IMR-90 (cell line): ENCODE measurements around the gene MSANTD1. TPM values are rescaled to one million over a fixed set of nuclear protein-coding genes. Genes with fewer than 3 reads are reported as not detected.

ENCODE experiments used
- ATAC-seq: fragments of 200-7000 bp; cut with Tn5 transposase; 2 replicates; pipeline ENCODE4 v1.9.1; 2020; ENCODE audit warnings: low read depth, mild to moderate bottlenecking, moderate library complexity
- BruUV-seq: library from RNA; stranded (reverse); fragments of 400-500 nt; replicated peaks from 2 replicates; lab custom pipeline; 2021; lab: Mats Ljungman, UMichigan
- CTCF ChIA-PET: fragments of 300-600 bp; formaldehyde crosslinking; extraction: SDS; loops from one replicate; lab custom pipeline; 2021; ENCODE audit warnings: antibody characterized with exemption; lab: Yijun Ruan, JAX
- POLR2A ChIA-PET: fragments of 300-600 bp; sonication (Branson Sonifier 250); formaldehyde crosslinking; loops from one replicate; lab custom pipeline; 2022; ENCODE audit warnings: antibody characterized with exemption; ENCODE audit not compliant: unreplicated experiment; lab: Charles Lee
- DNase-seq: peaks from one replicate; pipeline ENCODE4 v3.0.0; 2013
- H2AFZ ChIP-seq: replicated peaks from 2 replicates; pipeline ENCODE3; 2013; ENCODE audit warnings: low read length, mild to moderate bottlenecking; ENCODE audit not compliant: poor library complexity
- H2AK5ac ChIP-seq: 2 replicates; pipeline ENCODE4 v1.6.1; 2013; ENCODE audit warnings: low read depth, low read length, inconsistent platforms
- H2AK9ac ChIP-seq: replicated peaks from 2 replicates; pipeline ENCODE3; 2013; ENCODE audit warnings: mild to moderate bottlenecking, low read depth, low read length, moderate library complexity; ENCODE audit not compliant: poor library complexity
- H2BK120ac ChIP-seq: 2 replicates; pipeline ENCODE4 v1.6.1; 2013; ENCODE audit warnings: low read depth, low read length, inconsistent platforms
- H2BK15ac ChIP-seq: 3 replicates; pipeline ENCODE4 v1.6.1; 2013; ENCODE audit warnings: low read depth, low read length, inconsistent platforms
- H2BK20ac ChIP-seq: 2 replicates; pipeline ENCODE4 v1.6.1; 2013; ENCODE audit warnings: low read depth, mild to moderate bottlenecking, inconsistent platforms, low read length, moderate library complexity
- H2BK5ac ChIP-seq: 2 replicates; pipeline ENCODE4 v1.6.1; 2013; ENCODE audit warnings: mild to moderate bottlenecking, low read depth, low read length, inconsistent platforms; ENCODE audit not compliant: poor library complexity, severe bottlenecking
- H3K14ac ChIP-seq: replicated peaks from 2 replicates; pipeline ENCODE4 v1.6.1; 2013; ENCODE audit warnings: low read depth, low read length, inconsistent platforms
- H3K18ac ChIP-seq: 2 replicates; pipeline ENCODE4 v1.6.1; 2013; ENCODE audit warnings: low read depth, low read length, control low read depth
- H3K23ac ChIP-seq: 2 replicates; pipeline ENCODE4 v1.6.1; 2013; ENCODE audit warnings: low read depth, low read length, inconsistent platforms
- H3K27ac ChIP-seq: 2 replicates; pipeline ENCODE4 v1.5.1; 2013; ENCODE audit warnings: mild to moderate bottlenecking, control low read depth, low read length; ENCODE audit not compliant: insufficient read depth
- H3K27me3 ChIP-seq: 2 replicates; pipeline ENCODE4 v1.6.1; 2013; ENCODE audit warnings: low read length; ENCODE audit not compliant: control insufficient read depth, insufficient read depth
- H3K36me3 ChIP-seq: 2 replicates; pipeline ENCODE4 v1.6.1; 2013; ENCODE audit warnings: low read length, mixed read lengths; ENCODE audit not compliant: control insufficient read depth, insufficient read depth
- H3K4ac ChIP-seq: 2 replicates; pipeline ENCODE4 v1.6.1; 2013; ENCODE audit warnings: low read depth, low read length, inconsistent platforms
- H3K4me1 ChIP-seq: 2 replicates; pipeline ENCODE4 v1.6.1; 2013; ENCODE audit warnings: low read length, mixed read lengths; ENCODE audit not compliant: control insufficient read depth, insufficient read depth
- H3K4me2 ChIP-seq: 2 replicates; pipeline ENCODE4 v1.6.1; 2013; ENCODE audit warnings: low read depth, mild to moderate bottlenecking, control low read depth, low read length, moderate library complexity
- H3K4me3 ChIP-seq: 2 replicates; pipeline ENCODE4 v1.5.1; 2013; ENCODE audit warnings: low read depth, mild to moderate bottlenecking, control low read depth, low read length, moderate library complexity; ENCODE audit not compliant: insufficient read depth
- H3K56ac ChIP-seq: 2 replicates; pipeline ENCODE4 v1.6.1; 2013; ENCODE audit warnings: low read length, inconsistent platforms; ENCODE audit not compliant: insufficient read depth; ENCODE audit errors: extremely low read depth
- H3K79me1 ChIP-seq, 2 experiments: 2 replicates each; pipeline ENCODE4 v1.6.1; 2013; ENCODE audit warnings: low read length in 2 of 2, inconsistent platforms in 1 of 2, low read depth in 1 of 2
- H3K9ac ChIP-seq: 2 replicates; pipeline ENCODE4 v1.6.1; 2013; ENCODE audit warnings: low read depth, low read length, control low read depth
- H3K9me1 ChIP-seq: 2 replicates; pipeline ENCODE4 v1.6.1; 2013; ENCODE audit warnings: low read length, inconsistent platforms; ENCODE audit not compliant: insufficient read depth
- H3K9me3 ChIP-seq: 2 replicates; pipeline ENCODE4 v1.6.1; 2013; ENCODE audit warnings: low read length; ENCODE audit not compliant: control insufficient read depth, insufficient read depth
- H4K20me1 ChIP-seq: 2 replicates; pipeline ENCODE4 v1.6.1; 2013; ENCODE audit warnings: low read length, inconsistent platforms; ENCODE audit not compliant: insufficient read depth
- H4K5ac ChIP-seq: 2 replicates; pipeline ENCODE4 v1.6.1; 2013; ENCODE audit warnings: mild to moderate bottlenecking, low read depth, low read length, control low read depth
- H4K8ac ChIP-seq, 2 experiments: 2 replicates each; pipeline ENCODE4 v1.6.1; 2013; ENCODE audit warnings: low read depth in 2 of 2, low read length in 2 of 2, control low read depth in 1 of 2, inconsistent platforms in 1 of 2
- H4K91ac ChIP-seq: 2 replicates; pipeline ENCODE4 v1.6.1; 2013; ENCODE audit warnings: low read depth, low read length, inconsistent platforms; ENCODE audit not compliant: insufficient read depth
- BHLHE40 ChIP-seq: fragments of 150-350 bp; IDR thresholded peaks from 2 replicates; pipeline ENCODE4 v1.6.1; 2016; ENCODE audit warnings: mild to moderate bottlenecking, low read depth, low read length
- CEBPB ChIP-seq: IDR thresholded peaks from 2 replicates; pipeline ENCODE4 v1.6.1; 2012; ENCODE audit warnings: low read depth, low read length, improper control_type of control experiment
- CHD1 ChIP-seq: IDR thresholded peaks from 2 replicates; pipeline ENCODE4 v1.6.1; 2012; ENCODE audit warnings: low read depth, low read length, improper control_type of control experiment
- CTCF ChIP-seq: conservative IDR thresholded peaks from 2 replicates; pipeline ENCODE4 v1.5.1; 2012; ENCODE audit warnings: mild to moderate bottlenecking, low read depth, low read length, improper control_type of control experiment
- ELK1 ChIP-seq: fragments of 150-350 bp; IDR thresholded peaks from 2 replicates; pipeline ENCODE4 v1.6.1; 2016; ENCODE audit warnings: low read depth, mild to moderate bottlenecking, low read length, moderate library complexity, borderline replicate concordance
- FOS ChIP-seq: fragments of 150-350 bp; IDR thresholded peaks from 2 replicates; pipeline ENCODE4 v1.6.1; 2016; ENCODE audit warnings: low read depth, low read length
- MAFK ChIP-seq: IDR thresholded peaks from 2 replicates; pipeline ENCODE4 v1.6.1; 2012; ENCODE audit warnings: low read depth, low read length, improper control_type of control experiment
- MXI1 ChIP-seq: IDR thresholded peaks from 2 replicates; pipeline ENCODE4 v1.6.1; 2012; ENCODE audit warnings: low read depth, mild to moderate bottlenecking, low read length, moderate library complexity, borderline replicate concordance
- NFE2L2 ChIP-seq: fragments of 150-350 bp; IDR thresholded peaks from 2 replicates; pipeline ENCODE4 v1.6.1; 2016; ENCODE audit warnings: low read depth, mild to moderate bottlenecking, low read length
- POLR2A ChIP-seq: IDR thresholded peaks from 2 replicates; pipeline ENCODE4 v1.6.1; 2012; ENCODE audit warnings: mild to moderate bottlenecking, low read depth, low read length
- RFX5 ChIP-seq: IDR thresholded peaks from 2 replicates; pipeline ENCODE4 v1.8.0; 2012; ENCODE audit warnings: low read depth, mild to moderate bottlenecking, low read length, moderate library complexity
- SMC3 ChIP-seq: fragments of 150-350 bp; IDR thresholded peaks from 2 replicates; pipeline ENCODE4 v1.6.1; 2016; ENCODE audit warnings: low read depth, mild to moderate bottlenecking, antibody characterized with exemption, low read length, moderate library complexity
- WGBS, 2 experiments: methylation state at CpG; one replicate each; pipeline versions ENCODE4 v1.1.5 to v1.1.7; 2013; ENCODE audit warnings: missing lambda C conversion rate in 2 of 2; ENCODE audit not compliant: insufficient read length in 1 of 2; ENCODE audit errors: extremely low coverage in 2 of 2; 5-methylcytosine and 5-hydroxymethylcytosine counted together
- dilution Hi-C: fragments of 300-500 bp; cut with HindIII; formaldehyde crosslinking; loops from one replicate; pipeline ENCODE4 v1.14.3; 2018; ENCODE audit warnings: low sequenced_read_pairs; ENCODE audit not compliant: unreplicated experiment
- in situ Hi-C: fragments of 300-500 bp; cut with MboI; formaldehyde crosslinking; loops from 3 replicates; pipeline ENCODE4 v1.14.3; 2019; ENCODE audit warnings: low sequenced_read_pairs, inconsistent platforms, mixed read lengths
- intact Hi-C: fragments of 100-400 bp; cut with micrococcal nuclease; formaldehyde crosslinking; loops from 2 replicates; pipeline ENCODE4 v1.10.0; 2022
- polyA plus RNA-seq, 3 experiments: library from polyadenylated mRNA; depleted of rRNA; stranded (reverse); fragments of >200 nt; gene quantifications; 2 replicates each; pipeline ENCODE4 v1.2.3, GENCODE V29; 2012; ENCODE audit warnings: low replicate concordance in 1 of 3
- total RNA-seq: library from RNA; depleted of rRNA; stranded (reverse); fragments of >200 nt; gene quantifications from 2 replicates; pipeline ENCODE4 v1.2.3, GENCODE V29; 2012

The MSANTD1 gene
- total and polyA plus RNA-seq, 2 of the 4 experiments (the other 2 are of a cell fraction), result under 0.01 to 0.07 TPM

GRCh38 chr4:3234171-3235029 is 14.6 kb upstream of the MSANTD1 start:
- no peaks in the 10 kb centered on the region for H3K9me3 ChIP-seq
- no peak overlapping the region for H2BK20ac ChIP-seq
- H2AK5ac ChIP-seq, result no peak overlapping the region
- dilution Hi-C loops, result no loop called here
- H3K23ac ChIP-seq, result no peak overlapping the region
- no TSS peak for BruUV-seq
- CTCF ChIA-PET, result no interaction called here
- H2BK5ac ChIP-seq, result no peak overlapping the region
- H3K36me3 ChIP-seq, result peaks cover 65% of the 10 kb centered on the region
- no peak overlapping the region for H2BK15ac ChIP-seq
- H2AK9ac ChIP-seq, result peak overlapping the region; percentile 68
- H2AFZ ChIP-seq, result no peak overlapping the region
- no peaks in the 10 kb centered on the region; the same call in 1 of the 2 replicates for H3K4me1 ChIP-seq
- H3K4ac ChIP-seq, result no peak overlapping the region; the same call in 1 of the 2 replicates
- POLR2A ChIA-PET, result no interaction called here
- H3K4me3 ChIP-seq, result no peak overlapping the region
- peaks cover 2% of the 10 kb centered on the region; the same call in 1 of the 2 replicates for H4K20me1 ChIP-seq
- DNase-seq, result no peak
- no peak for TF ChIP-seq FOS
- no peak for TF ChIP-seq BHLHE40
- no peak for TF ChIP-seq ELK1
- no peak for TF ChIP-seq RFX5
- TF ChIP-seq POLR2A, result no peak
- TF ChIP-seq CEBPB, result no peak
- TF ChIP-seq MAFK, result no peak
- no peak for TF ChIP-seq CHD1
- TF ChIP-seq SMC3, result no peak
- no peak for TF ChIP-seq NFE2L2
- TF ChIP-seq CTCF, result no peak
- TF ChIP-seq MXI1, result no peak
- H4K5ac ChIP-seq, result no peak overlapping the region
- H3K14ac ChIP-seq, result no peak overlapping the region
- 94% methylated on average over 10 of the region's 23 CpGs; no CpG with 5 or more reads in 1 of the 2 experiments for WGBS, 2 experiments
- no peak overlapping the region for H3K4me2 ChIP-seq
- H3K18ac ChIP-seq, result no peak overlapping the region
- H3K9me1 ChIP-seq, result peaks cover 5% of the 10 kb centered on the region
- H4K8ac ChIP-seq, result 0 out of 4 replicates have a peak overlapping the region, but pooled peaks of 1 of the 2 experiments have one; percentile 34
- peak; percentile 12; the same call in 1 of the 2 replicates for ATAC-seq
- H4K91ac ChIP-seq, result no peak overlapping the region
- H2BK120ac ChIP-seq, result no peak overlapping the region
- H3K27me3 ChIP-seq, result no peaks in the 10 kb centered on the region
- no peak overlapping the region for H3K27ac ChIP-seq
- no peak overlapping the region for H3K9ac ChIP-seq
- H3K56ac ChIP-seq, result no peak overlapping the region
- in situ Hi-C loops, result no loop called here
- peaks cover 0 to 4% of the 10 kb centered on the region in 2 experiments; a peak in 1 of 4 replicates for H3K79me1 ChIP-seq
- intact Hi-C loops, result no loop called here
